ENCODE data around the gene ADCY5. TPM values are rescaled to one million over a fixed set of nuclear protein-coding genes. Genes with fewer than 3 reads are reported as not detected.

ADCY5 gene
- polyA plus RNA-seq, 2 of the 4 experiments (the other 2 are of a cell fraction): 0.57 to 0.68 TPM

DNA sequence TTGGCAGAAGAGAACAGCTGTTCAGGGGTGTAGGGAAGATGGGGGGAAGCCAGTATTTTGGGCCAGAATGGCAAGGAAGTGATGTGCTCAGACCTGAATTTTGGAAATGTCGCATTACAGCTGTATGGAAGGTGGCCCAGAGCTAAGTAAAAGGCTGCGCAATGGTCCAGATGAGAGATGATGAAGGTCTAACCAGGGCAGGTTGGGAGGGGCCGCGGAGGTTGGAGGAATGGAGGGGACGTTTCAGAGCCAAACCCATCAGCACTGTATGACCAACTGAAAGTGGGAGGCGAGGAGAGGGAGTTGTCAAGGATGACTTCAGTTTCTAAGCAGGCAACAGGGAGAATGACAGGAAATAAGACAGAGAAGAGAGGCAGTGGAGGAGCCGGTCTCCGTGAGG is 60.8 kb downstream of the ADCY5 start:
- no peak for DNase-seq (ENCODE audit: low read depth in 1 of 2, low spot score in 1 of 2)
- peaks cover 12% of the 10 kb centered on the region for H3K4me1 ChIP-seq
- ChIA-PET POLR2A (no interaction called here), CTCF (interaction anchor here (0.9 to 1.2 kb wide), 2 partner anchors 15 to 62 kb away, joined by 3 read pairs; no protein-coding TSS in a partner anchor)
- H3K27ac ChIP-seq: no peak overlapping the region
- FAIRE-seq: no peak
- no peak for ATAC-seq
- TF ChIP-seq JUN (IDR thresholded peaks at IDR 0.05): no peak
- TF ChIP-seq ZNF302 (CRISPR knock-in tag; IDR thresholded peaks at IDR 0.05): no peak
- no peak for TF ChIP-seq RCOR1 (IDR thresholded peaks at IDR 0.05; ENCODE audit: low read depth, low read length)
- TF ChIP-seq CHD4 (IDR thresholded peaks at IDR 0.05; ENCODE audit: borderline replicate concordance): no peak
- TF ChIP-seq, protein P1, sequence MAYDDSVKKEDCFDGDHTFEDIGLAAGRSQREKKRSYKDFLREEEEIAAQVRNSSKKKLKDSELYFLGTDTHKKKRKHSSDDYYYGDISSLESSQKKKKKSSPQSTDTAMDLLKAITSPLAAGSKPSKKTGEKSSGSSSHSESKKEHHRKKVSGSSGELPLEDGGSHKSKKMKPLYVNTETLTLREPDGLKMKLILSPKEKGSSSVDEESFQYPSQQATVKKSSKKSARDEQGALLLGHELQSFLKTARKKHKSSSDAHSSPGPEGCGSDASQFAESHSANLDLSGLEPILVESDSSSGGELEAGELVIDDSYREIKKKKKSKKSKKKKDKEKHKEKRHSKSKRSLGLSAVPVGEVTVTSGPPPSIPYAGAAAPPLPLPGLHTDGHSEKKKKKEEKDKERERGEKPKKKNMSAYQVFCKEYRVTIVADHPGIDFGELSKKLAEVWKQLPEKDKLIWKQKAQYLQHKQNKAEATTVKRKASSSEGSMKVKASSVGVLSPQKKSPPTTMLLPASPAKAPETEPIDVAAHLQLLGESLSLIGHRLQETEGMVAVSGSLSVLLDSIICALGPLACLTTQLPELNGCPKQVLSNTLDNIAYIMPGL (CRISPR knock-in tag; IDR thresholded peaks at IDR 0.05; ENCODE audit: borderline replicate concordance): no peak
- no peak for TF ChIP-seq EHMT2 (IDR thresholded peaks at IDR 0.05; ENCODE audit: low read depth)
- TF ChIP-seq, protein P2, sequence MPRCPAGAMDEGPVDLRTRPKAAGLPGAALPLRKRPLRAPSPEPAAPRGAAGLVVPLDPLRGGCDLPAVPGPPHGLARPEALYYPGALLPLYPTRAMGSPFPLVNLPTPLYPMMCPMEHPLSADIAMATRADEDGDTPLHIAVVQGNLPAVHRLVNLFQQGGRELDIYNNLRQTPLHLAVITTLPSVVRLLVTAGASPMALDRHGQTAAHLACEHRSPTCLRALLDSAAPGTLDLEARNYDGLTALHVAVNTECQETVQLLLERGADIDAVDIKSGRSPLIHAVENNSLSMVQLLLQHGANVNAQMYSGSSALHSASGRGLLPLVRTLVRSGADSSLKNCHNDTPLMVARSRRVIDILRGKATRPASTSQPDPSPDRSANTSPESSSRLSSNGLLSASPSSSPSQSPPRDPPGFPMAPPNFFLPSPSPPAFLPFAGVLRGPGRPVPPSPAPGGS (IDR thresholded peaks at IDR 0.05): no peak
- TF ChIP-seq CEBPB (IDR thresholded peaks at IDR 0.05): no peak
- no peaks in the 10 kb centered on the region for H3K9me3 ChIP-seq
- no peak overlapping the region for H3K4me2 ChIP-seq
- WGBS (ENCODE audit: missing lambda C conversion rate): 82% methylated on average over 8 of the region's 8 CpGs
- H3K4me3 ChIP-seq: no peak overlapping the region

DNA sequence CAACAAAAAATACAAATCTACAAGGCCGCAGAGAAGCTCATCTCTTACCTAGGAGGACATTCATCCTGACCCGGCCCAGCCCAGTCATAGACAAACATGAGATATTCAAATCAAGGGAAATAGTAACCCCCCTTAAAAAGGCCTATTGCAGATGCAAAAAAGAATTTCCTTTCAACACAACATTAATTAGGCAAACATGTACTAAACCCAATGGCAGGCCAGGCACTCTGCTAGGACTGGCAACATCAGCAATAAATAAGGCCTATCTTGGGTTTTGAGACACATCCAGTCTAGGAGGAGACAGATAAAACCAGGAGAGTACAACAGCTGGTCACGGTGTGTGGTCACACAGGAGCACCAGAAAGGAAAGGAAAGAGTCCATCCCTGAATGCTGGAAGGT is 61.4 kb downstream of the ADCY5 start:
- DNase-seq (ENCODE audit: low read depth in 1 of 2, low spot score in 1 of 2) (no peak), ATAC-seq (no peak), FAIRE-seq (no peak)
- H3K4me3 ChIP-seq: no peak overlapping the region
- POLR2A ChIA-PET: no interaction called here
- 90% methylated on average over 3 of the region's 3 CpGs for WGBS (ENCODE audit: missing lambda C conversion rate)
- TF ChIP-seq HEYL (CRISPR knock-in tag; IDR thresholded peaks at IDR 0.05): no peak
- TF ChIP-seq, protein P3, sequence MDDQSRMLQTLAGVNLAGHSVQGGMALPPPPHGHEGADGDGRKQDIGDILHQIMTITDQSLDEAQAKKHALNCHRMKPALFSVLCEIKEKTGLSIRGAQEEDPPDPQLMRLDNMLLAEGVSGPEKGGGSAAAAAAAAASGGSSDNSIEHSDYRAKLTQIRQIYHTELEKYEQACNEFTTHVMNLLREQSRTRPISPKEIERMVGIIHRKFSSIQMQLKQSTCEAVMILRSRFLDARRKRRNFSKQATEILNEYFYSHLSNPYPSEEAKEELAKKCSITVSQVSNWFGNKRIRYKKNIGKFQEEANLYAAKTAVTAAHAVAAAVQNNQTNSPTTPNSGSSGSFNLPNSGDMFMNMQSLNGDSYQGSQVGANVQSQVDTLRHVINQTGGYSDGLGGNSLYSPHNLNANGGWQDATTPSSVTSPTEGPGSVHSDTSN (IDR thresholded peaks at IDR 0.05): no peak
- no peak for TF ChIP-seq ZC3H11A (IDR thresholded peaks at IDR 0.05)
- TF ChIP-seq, protein P1 (CRISPR knock-in tag; IDR thresholded peaks at IDR 0.05; ENCODE audit: borderline replicate concordance): no peak
- TF ChIP-seq PHF8 (IDR thresholded peaks at IDR 0.05; ENCODE audit: borderline replicate concordance, low read depth): no peak
- TF ChIP-seq SREBF2 (IDR thresholded peaks at IDR 0.05): no peak
- TF ChIP-seq, protein P4, sequence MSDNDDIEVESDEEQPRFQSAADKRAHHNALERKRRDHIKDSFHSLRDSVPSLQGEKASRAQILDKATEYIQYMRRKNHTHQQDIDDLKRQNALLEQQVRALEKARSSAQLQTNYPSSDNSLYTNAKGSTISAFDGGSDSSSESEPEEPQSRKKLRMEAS (IDR thresholded peaks at IDR 0.05): no peak
- no peak for TF ChIP-seq CHD4 (IDR thresholded peaks at IDR 0.05; ENCODE audit: borderline replicate concordance)
- no peak for TF ChIP-seq RCOR1 (IDR thresholded peaks at IDR 0.05; ENCODE audit: low read depth, low read length)
- no peak for TF ChIP-seq POLR2AphosphoS2 (conservative IDR thresholded peaks at IDR 0.05; ENCODE audit: low read length)
- TF ChIP-seq, protein P5, sequence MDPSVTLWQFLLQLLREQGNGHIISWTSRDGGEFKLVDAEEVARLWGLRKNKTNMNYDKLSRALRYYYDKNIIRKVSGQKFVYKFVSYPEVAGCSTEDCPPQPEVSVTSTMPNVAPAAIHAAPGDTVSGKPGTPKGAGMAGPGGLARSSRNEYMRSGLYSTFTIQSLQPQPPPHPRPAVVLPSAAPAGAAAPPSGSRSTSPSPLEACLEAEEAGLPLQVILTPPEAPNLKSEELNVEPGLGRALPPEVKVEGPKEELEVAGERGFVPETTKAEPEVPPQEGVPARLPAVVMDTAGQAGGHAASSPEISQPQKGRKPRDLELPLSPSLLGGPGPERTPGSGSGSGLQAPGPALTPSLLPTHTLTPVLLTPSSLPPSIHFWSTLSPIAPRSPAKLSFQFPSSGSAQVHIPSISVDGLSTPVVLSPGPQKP (IDR thresholded peaks at IDR 0.05; ENCODE audit: low read depth, low read length): no peak
- TF ChIP-seq NR3C1 (IDR thresholded peaks at IDR 0.05): no peak
- no peak for TF ChIP-seq CHD2 (IDR thresholded peaks at IDR 0.05; ENCODE audit: low read length, partially characterized antibody)
- TF ChIP-seq EHMT2 (IDR thresholded peaks at IDR 0.05; ENCODE audit: low read depth): no peak
- no peak for TF ChIP-seq KDM5A (IDR thresholded peaks at IDR 0.05)
- no peak for TF ChIP-seq NFE2L2 (conservative IDR thresholded peaks at IDR 0.05; ENCODE audit: low read length)
- no peak for TF ChIP-seq JUN (IDR thresholded peaks at IDR 0.05)
- H3K4me1 ChIP-seq: peaks cover 12% of the 10 kb centered on the region
- H3K9me3 ChIP-seq: no peaks in the 10 kb centered on the region
- H3K27ac ChIP-seq: no peak overlapping the region
- CTCF ChIA-PET: interaction anchor here (0.8 to 0.9 kb wide), 2 partner anchors 14 to 172 kb away, joined by 3 read pairs; no protein-coding TSS in a partner anchor
- no peak overlapping the region for H3K4me2 ChIP-seq

Measured in A549 (cell line).